Peyer's patch (tissue), 4 donors: Measurements from ENCODE around the gene SLC5A5.

Experiments
- CTCF ChIP-seq, 6 experiments: fragments of 450-650 bp in 4 of 6; fragments of 200-600 bp in 2 of 6; sonication (generic) in 1 of 6; IDR thresholded peaks; one replicate each; pipeline ENCODE4 v1.5.1; 2017 to 2019; ENCODE audit warnings: antibody characterized with exemption in 6 of 6, mild to moderate bottlenecking in 3 of 6, moderate library complexity in 1 of 6
- POLR2A ChIP-seq, 2 donors: fragments of 450-650 bp; IDR thresholded peaks; one replicate each; pipeline ENCODE4 v1.5.1; 2017; ENCODE audit warnings: antibody characterized with exemption in 2 of 2, mild to moderate bottlenecking in 2 of 2, moderate library complexity in 2 of 2

- TF ChIP-seq CTCF (IDR thresholded peaks at IDR 0.05) (no peak), POLR2A (IDR thresholded peaks at IDR 0.05) (no peak)
Measured at GRCh38 chr19:17915940-17916593, 44.3 kb downstream of the SLC5A5 start.
